H1 (cell line): ENCODE data around the gene RAPGEF5. TPM values are rescaled to one million over a fixed set of nuclear protein-coding genes. Genes with fewer than 3 reads are reported as not detected.

ENCODE experiments used
- CTCF ChIA-PET: fragments of 300-600 bp; sonication (Branson Sonifier 250); formaldehyde crosslinking; loops from one replicate; lab custom pipeline; 2021; ENCODE audit not compliant: partially characterized antibody; lab: Charles Lee
- POLR2A ChIA-PET: fragments of 300-600 bp; sonication (Branson Sonifier 250); formaldehyde crosslinking; loops from one replicate; lab custom pipeline; 2021; ENCODE audit warnings: inconsistent platforms; ENCODE audit not compliant: partially characterized antibody; lab: Charles Lee
- DNase-seq, 2 experiments: peaks; one replicate each; pipeline versions ENCODE4 v3.0.0 to v3.0.0-alpha.2; 2010 to 2022; ENCODE audit warnings: low spot score in 2 of 2, low read depth in 1 of 2, mixed read lengths in 1 of 2
- FAIRE-seq: peaks from 2 replicates; lab custom pipeline; 2011; peaks lifted over from hg19 to GRCh38; lab: Jason Lieb, UNC
- H2AFZ ChIP-seq: 2 replicates; pipeline ENCODE4 v1.8.1; 2012; ENCODE audit warnings: low read length, inconsistent platforms
- H2AK5ac ChIP-seq: 2 replicates; pipeline ENCODE4 v1.6.1; 2013; ENCODE audit warnings: low read depth, low read length
- H2BK120ac ChIP-seq: replicated peaks from 2 replicates; pipeline ENCODE3; 2013; ENCODE audit warnings: low read depth, low read length, inconsistent platforms
- H2BK12ac ChIP-seq: 2 replicates; pipeline ENCODE4 v1.6.1; 2013; ENCODE audit warnings: low read depth, low read length
- H2BK15ac ChIP-seq: 2 replicates; pipeline ENCODE4 v1.6.1; 2013; ENCODE audit warnings: low read length
- H2BK20ac ChIP-seq: 2 replicates; pipeline ENCODE4 v1.6.1; 2013; ENCODE audit warnings: low read length
- H2BK5ac ChIP-seq: 2 replicates; pipeline ENCODE4 v1.6.1; 2013; ENCODE audit warnings: low read depth, low read length
- H3K14ac ChIP-seq: 2 replicates; pipeline ENCODE4 v1.6.1; 2013; ENCODE audit warnings: inconsistent platforms; ENCODE audit not compliant: insufficient read length
- H3K18ac ChIP-seq: 2 replicates; pipeline ENCODE4 v1.6.1; 2013; ENCODE audit warnings: low read length; ENCODE audit errors: extremely low read depth
- H3K23ac ChIP-seq: 2 replicates; pipeline ENCODE4 v1.6.1; 2013; ENCODE audit warnings: inconsistent platforms; ENCODE audit not compliant: insufficient read length
- H3K23me2 ChIP-seq: 2 replicates; pipeline ENCODE4 v1.6.1; 2013; ENCODE audit warnings: low read depth, low read length
- H3K27ac ChIP-seq: 2 replicates; pipeline ENCODE4 v1.6.1; 2011; ENCODE audit warnings: low read depth, low read length, inconsistent platforms
- H3K27me3 ChIP-seq, 4 experiments: replicated peaks in 1 of 4; 1 replicate in 1 of 4; 2 replicates in 3 of 4; pipeline versions ENCODE4 v1.6.1 to v1.8.1; 2011 to 2013; ENCODE audit warnings: low read length in 3 of 4, mild to moderate bottlenecking in 3 of 4, inconsistent platforms in 2 of 4, mixed read lengths in 2 of 4, moderate library complexity in 1 of 4; ENCODE audit not compliant: control insufficient read depth in 3 of 4, insufficient read depth in 3 of 4; ENCODE audit errors: extremely low read depth in 1 of 4
- H3K36me3 ChIP-seq, 4 experiments: 2 replicates each; pipeline versions ENCODE4 v1.6.1 to v1.8.1; 2011 to 2013; ENCODE audit warnings: mild to moderate bottlenecking in 4 of 4, low read length in 3 of 4, moderate library complexity in 2 of 4, control low read depth in 1 of 4, inconsistent platforms in 1 of 4; ENCODE audit not compliant: insufficient read depth in 4 of 4, control insufficient read depth in 2 of 4
- H3K4ac ChIP-seq: replicated peaks from 2 replicates; pipeline ENCODE3; 2013; ENCODE audit warnings: low read length, low read depth, mixed read lengths, inconsistent platforms; ENCODE audit not compliant: insufficient read length
- H3K4me1 ChIP-seq, 4 experiments: replicated peaks in 1 of 4; 1 replicate in 1 of 4; 2 replicates in 3 of 4; pipeline versions ENCODE4 v1.6.1 to v1.8.1; 2011 to 2013; ENCODE audit warnings: low read length in 3 of 4, inconsistent platforms in 2 of 4, mixed read lengths in 1 of 4; ENCODE audit not compliant: insufficient read depth in 4 of 4, control insufficient read depth in 3 of 4
- H3K4me2 ChIP-seq, 2 experiments: 2 replicates each; pipeline versions ENCODE4 v1.6.1 to v1.8.1; 2011 to 2013; ENCODE audit warnings: low read depth in 2 of 2, low read length in 2 of 2, control low read depth in 1 of 2, inconsistent platforms in 1 of 2, mild to moderate bottlenecking in 1 of 2; ENCODE audit not compliant: insufficient read depth in 1 of 2
- H3K4me3 ChIP-seq, 4 experiments: fragments of 200-600, 300-600 bp in 1 of 4; sonication (generic), shearing (Covaris generic), sonication (Bioruptor Twin) in 1 of 4; 2 replicates each; pipeline versions ENCODE4 v1.5.1 to v1.8.1; 2011 to 2016; ENCODE audit warnings: low read length in 4 of 4, low read depth in 3 of 4, control low read depth in 2 of 4, inconsistent platforms in 2 of 4, mild to moderate bottlenecking in 2 of 4, mixed read lengths in 1 of 4, moderate library complexity in 1 of 4; ENCODE audit not compliant: insufficient read depth in 2 of 4; ENCODE audit errors: extremely low read depth in 1 of 4
- H3K56ac ChIP-seq: replicated peaks from 2 replicates; pipeline ENCODE3; 2013; ENCODE audit warnings: low read depth, mild to moderate bottlenecking, mixed read lengths, low read length, inconsistent platforms; ENCODE audit not compliant: insufficient read length
- H3K79me1 ChIP-seq: 2 replicates; pipeline ENCODE4 v1.6.1; 2013; ENCODE audit warnings: low read depth, low read length, control low read depth
- H3K79me2 ChIP-seq, 2 experiments: 2 replicates each; pipeline versions ENCODE4 v1.6.1 to v1.8.1; 2012 to 2013; ENCODE audit warnings: low read length in 2 of 2, mild to moderate bottlenecking in 2 of 2, inconsistent platforms in 1 of 2; ENCODE audit not compliant: insufficient read depth in 2 of 2, control insufficient read depth in 1 of 2
- H3K9ac ChIP-seq, 4 experiments: replicated peaks in 1 of 4; 1 replicate in 1 of 4; 2 replicates in 3 of 4; pipeline versions ENCODE4 v1.6.1 to v1.8.1; 2011 to 2013; ENCODE audit warnings: low read depth in 3 of 4, low read length in 3 of 4, control low read depth in 2 of 4, mild to moderate bottlenecking in 2 of 4, moderate library complexity in 2 of 4, inconsistent platforms in 1 of 4; ENCODE audit errors: extremely low read depth in 1 of 4
- H3K9me3 ChIP-seq, 2 experiments: 2 replicates each; pipeline versions ENCODE4 v1.6.1 to v1.8.1; 2012 to 2013; ENCODE audit warnings: mild to moderate bottlenecking in 2 of 2, moderate library complexity in 2 of 2, control low read depth in 1 of 2, inconsistent platforms in 1 of 2, low read depth in 1 of 2, low read length in 1 of 2, mixed read lengths in 1 of 2; ENCODE audit not compliant: insufficient read depth in 2 of 2
- H4K20me1 ChIP-seq, 2 experiments: replicated peaks in 1 of 2; 2 replicates each; pipeline versions ENCODE3 to v1.8.1; 2011 to 2013; ENCODE audit warnings: inconsistent platforms in 2 of 2, low read length in 2 of 2, mild to moderate bottlenecking in 1 of 2; ENCODE audit not compliant: insufficient read depth in 2 of 2, control insufficient read depth in 1 of 2
- H4K5ac ChIP-seq: 2 replicates; pipeline ENCODE4 v1.6.1; 2013; ENCODE audit warnings: low read length, low read depth, mixed read lengths, inconsistent platforms; ENCODE audit not compliant: insufficient read length
- H4K8ac ChIP-seq: 2 replicates; pipeline ENCODE4 v1.8.0; 2013; ENCODE audit warnings: mild to moderate bottlenecking, moderate library complexity, low read length, inconsistent platforms; ENCODE audit not compliant: insufficient read depth; ENCODE audit errors: extremely low read depth
- H4K91ac ChIP-seq: replicated peaks from 2 replicates; pipeline ENCODE3; 2013; ENCODE audit warnings: low read length, mixed read lengths, inconsistent platforms; ENCODE audit not compliant: insufficient read length
- ASH2L ChIP-seq: fragments of 200-600, 300-600 bp; sonication (generic); IDR thresholded peaks from one replicate; pipeline ENCODE4 v1.7.1; 2017; ENCODE audit warnings: low read length
- BRCA1 ChIP-seq: IDR thresholded peaks from 2 replicates; pipeline ENCODE4 v1.6.1; 2012; ENCODE audit warnings: low read depth, low read length, improper control_type of control experiment
- CEBPB ChIP-seq: IDR thresholded peaks from 2 replicates; pipeline ENCODE4 v1.6.1; 2012; ENCODE audit warnings: low read depth, low read length
- GABPA ChIP-seq: IDR thresholded peaks from 2 replicates; pipeline ENCODE4 v1.6.1; 2011; ENCODE audit warnings: mild to moderate bottlenecking, low read length, moderate library complexity, borderline replicate concordance; ENCODE audit not compliant: insufficient read depth
- GTF2F1 ChIP-seq: IDR thresholded peaks from 2 replicates; pipeline ENCODE4 v1.6.1; 2012; ENCODE audit warnings: low read depth, low read length, improper control_type of control experiment, borderline replicate concordance
- HDAC2 ChIP-seq, 2 experiments: fragments of 300-600 bp in 1 of 2; sonication (generic) in 1 of 2; IDR thresholded peaks; 2 replicates each; pipeline ENCODE4 v1.6.1; 2011 to 2012; ENCODE audit warnings: low read depth in 2 of 2, low read length in 2 of 2, mild to moderate bottlenecking in 2 of 2, moderate library complexity in 2 of 2, borderline replicate concordance in 1 of 2, inconsistent platforms in 1 of 2
- JUND ChIP-seq: IDR thresholded peaks from 2 replicates; pipeline ENCODE4 v1.6.1; 2011; ENCODE audit warnings: mild to moderate bottlenecking, improper control_type of control experiment, low read length
- NRF1 ChIP-seq: IDR thresholded peaks from 2 replicates; pipeline ENCODE4 v1.6.1; 2011; ENCODE audit warnings: mild to moderate bottlenecking, low read depth, low read length, improper control_type of control experiment
- RBBP5 ChIP-seq: IDR thresholded peaks from 2 replicates; pipeline ENCODE4 v1.7.1; 2012; ENCODE audit warnings: low read depth, mild to moderate bottlenecking, inconsistent platforms, low read length, moderate library complexity, borderline replicate concordance
- SIN3A ChIP-seq, 2 experiments: IDR thresholded peaks in 1 of 2; conservative IDR thresholded peaks in 1 of 2; 2 replicates each; pipeline ENCODE4 v1.6.1; 2011 to 2012; ENCODE audit warnings: low read length in 2 of 2, improper control_type of control experiment in 1 of 2, low read depth in 1 of 2, mild to moderate bottlenecking in 1 of 2
- SIRT6 ChIP-seq: IDR thresholded peaks from one replicate; pipeline ENCODE4 v1.7.1; 2012; ENCODE audit warnings: low read length, inconsistent platforms
- SP4 ChIP-seq: IDR thresholded peaks from 2 replicates; pipeline ENCODE4 v1.6.1; 2012; ENCODE audit warnings: low read length, inconsistent platforms
- WGBS, 2 experiments: shearing (Covaris generic) in 1 of 2; methylation state at CpG; one replicate each; pipeline versions ENCODE4 v1.1.6 to v1.1.7; 2013 to 2015; ENCODE audit warnings: low lambda C conversion rate in 2 of 2, mixed read lengths in 2 of 2, inconsistent platforms in 1 of 2, low coverage in 1 of 2, missing lambda C conversion rate in 1 of 2; ENCODE audit not compliant: insufficient replicate concordance in 2 of 2, insufficient coverage in 1 of 2, insufficient read length in 1 of 2; ENCODE audit errors: extremely low coverage in 1 of 2, missing lambda C conversion rate in 1 of 2; 5-methylcytosine and 5-hydroxymethylcytosine counted together
- polyA plus RNA-seq, 7 experiments: library from polyadenylated mRNA; depleted of rRNA in 3 of 7; stranded (reverse) in 5 of 7; unstranded in 2 of 7; fragments of >200 nt in 5 of 7; fragments of 200-250 nt in 2 of 7; gene quantifications; 1 replicate in 5 of 7; 2 replicates in 1 of 7; 4 replicates in 1 of 7; pipeline versions ENCODE4 v1.2.1 to v1.2.3, GENCODE V29; 2011 to 2013; ENCODE audit warnings: missing spikeins in 2 of 7, mixed read lengths in 2 of 7
- total RNA-seq: library from RNA; stranded (reverse); fragmentation: NEBNext Ultra II Directional; extraction: Animal tissue kit (Norgen Biotek cat#: 25700); gene quantifications from 2 replicates; pipeline ENCODE4 v1.2.1, GENCODE V29; 2021
- TF ChIP-seq, protein P1 (sequence below): IDR thresholded peaks from 2 replicates; pipeline ENCODE4 v1.6.1; 2012; ENCODE audit warnings: low read length, inconsistent platforms

Gene RAPGEF5
- total and polyA plus RNA-seq, 2 of the 8 experiments (the other 6 are each of a cell fraction or from before 2014, with no cell fraction given): 4.4 to 22.9 TPM

DNA sequence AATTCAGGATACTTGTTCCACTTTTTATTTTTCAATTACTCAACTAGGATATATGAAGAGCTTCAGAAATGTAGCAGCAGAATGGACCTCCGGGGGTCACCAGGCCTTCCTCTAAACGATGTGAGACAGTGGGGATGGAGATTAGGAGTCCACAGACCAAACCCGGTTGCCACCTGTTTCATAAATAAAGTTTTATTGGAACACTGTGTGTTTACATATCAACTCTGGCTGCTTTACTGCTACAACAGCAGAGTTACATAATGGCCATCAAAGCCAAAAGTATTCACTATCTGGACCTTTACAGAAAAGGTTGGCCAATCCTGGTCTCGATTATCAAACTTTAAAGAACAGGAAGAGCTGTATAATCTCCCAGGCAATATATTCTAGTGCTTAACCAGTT lies 30.8 kb downstream of the RAPGEF5 start:
- H3K27me3 ChIP-seq: no peaks in the 10 kb centered on the region
- POLR2A ChIA-PET: no interaction called here
- no peak overlapping the region for H4K5ac ChIP-seq
- H2BK15ac ChIP-seq: no peak overlapping the region
- H4K20me1 ChIP-seq: no peaks in the 10 kb centered on the region
- no peak overlapping the region for H2AK5ac ChIP-seq
- H2BK12ac ChIP-seq: no peak overlapping the region
- no peaks in the 10 kb centered on the region for H3K9me3 ChIP-seq
- H2AFZ ChIP-seq: no peak overlapping the region
- H2BK120ac ChIP-seq: no peak overlapping the region
- H3K36me3 ChIP-seq: no peaks in the 10 kb centered on the region
- H3K4me1 ChIP-seq: peaks cover 0 to 24% (median 17%) of the 10 kb centered on the region in 4 experiments; a peak in 5 of 7 replicates
- peaks cover 3 to 91% of the 10 kb centered on the region in 2 experiments; a peak in 2 of 4 replicates for H3K79me2 ChIP-seq
- no peak overlapping the region for H3K23ac ChIP-seq
- H2BK20ac ChIP-seq: no peak overlapping the region
- H3K79me1 ChIP-seq: no peaks in the 10 kb centered on the region; the same call in 1 of the 2 replicates
- CTCF ChIA-PET: interaction anchor here (0.6 to 2.0 kb wide), 13 partner anchors 9 to 218 kb away, joined by 3 to 8 read pairs (median 4); no protein-coding TSS in a partner anchor
- no peak overlapping the region for H3K9ac ChIP-seq
- H3K23me2 ChIP-seq: no peaks in the 10 kb centered on the region
- H3K4ac ChIP-seq: no peak overlapping the region
- H3K14ac ChIP-seq: no peak overlapping the region
- no peak overlapping the region for H3K4me3 ChIP-seq
- no peak overlapping the region for H2BK5ac ChIP-seq
- no peak overlapping the region for H3K18ac ChIP-seq
- no peak overlapping the region for H3K56ac ChIP-seq
- H3K4me2 ChIP-seq: no peak overlapping the region
- FAIRE-seq: no peak
- H4K8ac ChIP-seq: no peak overlapping the region
- DNase-seq: no peak
- no peak overlapping the region for H4K91ac ChIP-seq
- 80% methylated on average over 4 of the region's 4 CpGs; no CpG with 5 or more reads in 1 of the 2 experiments for WGBS, 2 experiments
- H3K27ac ChIP-seq: no peak overlapping the region
- no peak for TF ChIP-seq CEBPB
- no peak for TF ChIP-seq SIN3A (conservative IDR thresholded peaks at IDR 0.05 in 1 of 2, IDR thresholded peaks at IDR 0.05 in 1 of 2; ENCODE audit: low read depth in 1 of 2, low read length in 2 of 2)
- no peak for TF ChIP-seq GABPA
- TF ChIP-seq, protein P1, sequence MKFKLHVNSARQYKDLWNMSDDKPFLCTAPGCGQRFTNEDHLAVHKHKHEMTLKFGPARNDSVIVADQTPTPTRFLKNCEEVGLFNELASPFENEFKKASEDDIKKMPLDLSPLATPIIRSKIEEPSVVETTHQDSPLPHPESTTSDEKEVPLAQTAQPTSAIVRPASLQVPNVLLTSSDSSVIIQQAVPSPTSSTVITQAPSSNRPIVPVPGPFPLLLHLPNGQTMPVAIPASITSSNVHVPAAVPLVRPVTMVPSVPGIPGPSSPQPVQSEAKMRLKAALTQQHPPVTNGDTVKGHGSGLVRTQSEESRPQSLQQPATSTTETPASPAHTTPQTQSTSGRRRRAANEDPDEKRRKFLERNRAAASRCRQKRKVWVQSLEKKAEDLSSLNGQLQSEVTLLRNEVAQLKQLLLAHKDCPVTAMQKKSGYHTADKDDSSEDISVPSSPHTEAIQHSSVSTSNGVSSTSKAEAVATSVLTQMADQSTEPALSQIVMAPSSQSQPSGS: no peak
- no peak for TF ChIP-seq HDAC2 (IDR thresholded peaks at IDR 0.05; ENCODE audit: borderline replicate concordance in 1 of 2, low read depth in 2 of 2, low read length in 2 of 2)
- TF ChIP-seq SP4: no peak
- TF ChIP-seq BRCA1: no peak
- no peak for TF ChIP-seq SIRT6
- no peak for TF ChIP-seq RBBP5
- no peak for TF ChIP-seq JUND
- no peak for TF ChIP-seq GTF2F1
- TF ChIP-seq NRF1: no peak
- TF ChIP-seq ASH2L: no peak
